ENCODE results near the gene TMEM255A.

DNA sequence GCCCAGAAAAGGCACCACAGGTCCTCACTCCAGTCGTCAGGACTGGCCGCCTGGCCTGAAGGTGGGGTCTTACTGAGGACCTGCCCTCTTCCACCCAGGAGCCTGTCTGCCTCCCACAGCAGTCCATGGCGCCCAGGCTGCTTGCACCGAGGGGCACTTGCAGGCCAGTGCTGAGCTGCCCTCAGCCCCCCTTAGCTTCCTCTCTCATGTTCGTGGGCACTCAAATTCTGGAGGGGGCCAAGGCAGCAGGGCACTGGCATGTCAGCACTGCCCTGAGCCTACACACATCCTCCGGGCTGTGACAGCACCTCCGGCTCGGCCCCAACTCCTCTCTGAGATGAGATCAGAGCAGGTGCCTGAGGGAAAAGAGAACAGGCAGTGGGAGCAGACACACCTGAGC is 87.9 kb downstream of the TMEM255A start:
- TF ChIP-seq, protein P1, sequence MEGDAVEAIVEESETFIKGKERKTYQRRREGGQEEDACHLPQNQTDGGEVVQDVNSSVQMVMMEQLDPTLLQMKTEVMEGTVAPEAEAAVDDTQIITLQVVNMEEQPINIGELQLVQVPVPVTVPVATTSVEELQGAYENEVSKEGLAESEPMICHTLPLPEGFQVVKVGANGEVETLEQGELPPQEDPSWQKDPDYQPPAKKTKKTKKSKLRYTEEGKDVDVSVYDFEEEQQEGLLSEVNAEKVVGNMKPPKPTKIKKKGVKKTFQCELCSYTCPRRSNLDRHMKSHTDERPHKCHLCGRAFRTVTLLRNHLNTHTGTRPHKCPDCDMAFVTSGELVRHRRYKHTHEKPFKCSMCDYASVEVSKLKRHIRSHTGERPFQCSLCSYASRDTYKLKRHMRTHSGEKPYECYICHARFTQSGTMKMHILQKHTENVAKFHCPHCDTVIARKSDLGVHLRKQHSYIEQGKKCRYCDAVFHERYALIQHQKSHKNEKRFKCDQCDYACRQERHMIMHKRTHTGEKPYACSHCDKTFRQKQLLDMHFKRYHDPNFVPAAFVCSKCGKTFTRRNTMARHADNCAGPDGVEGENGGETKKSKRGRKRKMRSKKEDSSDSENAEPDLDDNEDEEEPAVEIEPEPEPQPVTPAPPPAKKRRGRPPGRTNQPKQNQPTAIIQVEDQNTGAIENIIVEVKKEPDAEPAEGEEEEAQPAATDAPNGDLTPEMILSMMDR (IDR thresholded peaks at IDR 0.05; ENCODE audit: insufficient read depth, low read length): no peak
- TF ChIP-seq SPI1 (IDR thresholded peaks at IDR 0.05; ENCODE audit: borderline replicate concordance, low read depth) (no peak), POLR2AphosphoS5 (IDR thresholded peaks at IDR 0.05; ENCODE audit: low read depth) (no peak)
